ENCODE data around the gene DSC2. TPM values are rescaled to one million over a fixed set of nuclear protein-coding genes. Genes with fewer than 3 reads are reported as not detected.
"Not testable (repeated sequence)": the region's sequence is repeated elsewhere in the genome, so short reads cannot be mapped to it uniquely, and the experiment has no call there.

Gene DSC2
- polyA plus RNA-seq, 1 of the 3 experiments (the other 2 are of a cell fraction), result not detected

DNA sequence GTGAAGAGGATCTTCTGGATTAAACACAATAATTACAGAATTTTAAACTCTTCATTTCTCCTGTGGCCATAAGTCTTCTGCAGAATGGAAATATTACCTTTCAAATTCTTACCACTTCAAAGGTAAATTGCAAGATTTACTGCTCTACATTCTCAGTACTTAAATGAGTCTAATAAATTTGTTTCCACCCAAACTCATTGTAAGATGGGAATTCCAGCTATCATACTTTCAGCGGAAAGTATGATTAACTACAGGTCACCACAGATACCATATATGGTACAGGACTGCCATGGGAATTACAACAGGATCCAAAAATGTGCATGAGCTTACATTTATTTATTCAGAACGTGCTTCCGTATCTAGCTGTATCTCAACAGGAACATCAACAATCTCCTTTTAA, 62.8 kb downstream of the DSC2 start:
- Histone ChIP-seq H3K27ac (ENCODE audit: low read depth in 2 of 2, low read length in 1 of 2) (no peak overlapping the region), H3K79me2 (ENCODE audit: insufficient read depth) (no peaks in the 10 kb centered on the region)

DNA sequence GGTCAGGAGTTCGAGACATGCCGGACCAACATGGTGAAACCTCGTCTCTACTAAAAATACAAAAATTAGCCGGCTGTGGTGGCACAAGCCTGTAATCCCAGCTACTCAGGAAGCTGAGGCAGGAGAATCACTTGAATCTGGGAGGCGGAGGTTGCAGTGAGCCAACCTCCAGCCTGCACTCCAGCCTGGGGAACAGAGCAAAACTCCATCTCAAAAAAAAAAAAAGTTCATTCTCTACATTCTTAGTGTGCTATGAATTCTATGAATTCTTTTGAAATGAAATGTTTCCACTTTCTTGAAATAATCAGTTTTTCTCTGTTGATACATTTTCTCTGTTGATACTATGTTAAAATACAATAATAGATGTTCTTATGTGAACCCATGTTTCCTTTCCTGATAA, 64.5 kb downstream of the DSC2 start:
- H3K27ac ChIP-seq (ENCODE audit: low read depth in 2 of 2, low read length in 1 of 2); H4K20me1 ChIP-seq (ENCODE audit: insufficient read depth); H3K4me3 ChIP-seq (ENCODE audit: low read depth in 2 of 2, low read length in 1 of 2); POLR2A ChIA-PET; H2AFZ ChIP-seq (ENCODE audit: low read depth); H3K4me2 ChIP-seq; H3K9me3 ChIP-seq; H3K9ac ChIP-seq; H3K9me2 ChIP-seq; DNase-seq; H3K4me1 ChIP-seq (ENCODE audit: control insufficient read depth in 1 of 2, insufficient read depth in 2 of 2, low read depth in 1 of 2, low read length in 1 of 2); H3F3A ChIP-seq (replicated peaks; ENCODE audit: insufficient read depth); CTCF ChIA-PET; H3K36me3 ChIP-seq (replicated peaks in 1 of 2; ENCODE audit: control insufficient read depth in 1 of 2, insufficient read depth in 2 of 2, low read length in 1 of 2); H3K79me2 ChIP-seq (ENCODE audit: insufficient read depth): not testable (repeated sequence)
- WGBS (ENCODE audit: low lambda C conversion rate), result 33% methylated on average over 5 of the region's 5 CpGs
- peaks cover 23% of the 10 kb centered on the region for H3K27me3 ChIP-seq (ENCODE audit: insufficient read depth)

More for the DNA sequence above, 62.8 kb downstream of the DSC2 start:
- Histone ChIP-seq H3K9me3 (no peaks in the 10 kb centered on the region), H2AFZ (ENCODE audit: low read depth) (no peak overlapping the region), H3K4me3 (ENCODE audit: low read depth in 2 of 2, low read length in 1 of 2) (no peak overlapping the region), H3F3A (replicated peaks; ENCODE audit: insufficient read depth) (no peaks in the 10 kb centered on the region), H3K4me1 (ENCODE audit: control insufficient read depth in 1 of 2, insufficient read depth in 2 of 2, low read depth in 1 of 2, low read length in 1 of 2) (no peaks in the 10 kb centered on the region), H3K36me3 (replicated peaks in 1 of 2; ENCODE audit: control insufficient read depth in 1 of 2, insufficient read depth in 2 of 2, low read length in 1 of 2) (no peaks in the 10 kb centered on the region), H3K9me2 (no peaks in the 10 kb centered on the region), H3K9ac (no peak overlapping the region), H4K20me1 (ENCODE audit: insufficient read depth) (no peaks in the 10 kb centered on the region), H3K27me3 (ENCODE audit: insufficient read depth) (peaks cover 35% of the 10 kb centered on the region), H3K4me2 (no peak overlapping the region)
- no peak for TF ChIP-seq FOSL2 (IDR thresholded peaks at IDR 0.05; ENCODE audit: borderline replicate concordance, low read depth)
- TF ChIP-seq RCOR1 (IDR thresholded peaks at IDR 0.05; ENCODE audit: low read length), result no peak
- no peak for TF ChIP-seq CHD2 (IDR thresholded peaks at IDR 0.05; ENCODE audit: low read length, partially characterized antibody)
- no peak for TF ChIP-seq FOXM1 (IDR thresholded peaks at IDR 0.05; ENCODE audit: low read depth)
- TF ChIP-seq RFX5 (IDR thresholded peaks at IDR 0.05; ENCODE audit: low read length), result no peak
- TF ChIP-seq TCF12 (IDR thresholded peaks at IDR 0.05), result no peak
- TF ChIP-seq, protein P1, sequence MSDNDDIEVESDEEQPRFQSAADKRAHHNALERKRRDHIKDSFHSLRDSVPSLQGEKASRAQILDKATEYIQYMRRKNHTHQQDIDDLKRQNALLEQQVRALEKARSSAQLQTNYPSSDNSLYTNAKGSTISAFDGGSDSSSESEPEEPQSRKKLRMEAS (IDR thresholded peaks at IDR 0.05; ENCODE audit: low read depth), result no peak
- ChIA-PET POLR2A (no interaction called here), CTCF (no interaction called here)
- no peak for DNase-seq
- WGBS (ENCODE audit: low lambda C conversion rate), result 11% methylated on average over 3 of the region's 3 CpGs

DNA sequence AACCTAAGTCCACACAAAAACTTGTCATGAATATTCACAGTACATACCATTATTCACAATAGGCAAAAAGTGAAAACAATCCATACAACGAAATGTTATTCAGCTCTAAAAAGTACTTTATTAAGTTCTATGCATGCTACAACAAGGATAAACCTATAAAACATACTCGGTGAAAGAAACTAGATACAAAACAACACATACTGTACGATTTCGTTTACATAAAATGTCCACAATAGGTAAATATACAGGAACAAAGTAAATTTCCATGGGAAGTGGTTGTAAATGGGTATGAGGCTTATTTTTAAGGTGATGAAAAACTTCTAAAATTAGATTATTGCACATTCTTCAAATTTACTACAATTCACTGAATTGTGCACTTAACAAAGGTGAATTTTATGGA, 67.7 kb downstream of the DSC2 start:
- 10% methylated on average over 4 of the region's 4 CpGs for WGBS (ENCODE audit: low lambda C conversion rate)
- CTCF ChIA-PET, result no interaction called here
- TF ChIP-seq, protein P2, sequence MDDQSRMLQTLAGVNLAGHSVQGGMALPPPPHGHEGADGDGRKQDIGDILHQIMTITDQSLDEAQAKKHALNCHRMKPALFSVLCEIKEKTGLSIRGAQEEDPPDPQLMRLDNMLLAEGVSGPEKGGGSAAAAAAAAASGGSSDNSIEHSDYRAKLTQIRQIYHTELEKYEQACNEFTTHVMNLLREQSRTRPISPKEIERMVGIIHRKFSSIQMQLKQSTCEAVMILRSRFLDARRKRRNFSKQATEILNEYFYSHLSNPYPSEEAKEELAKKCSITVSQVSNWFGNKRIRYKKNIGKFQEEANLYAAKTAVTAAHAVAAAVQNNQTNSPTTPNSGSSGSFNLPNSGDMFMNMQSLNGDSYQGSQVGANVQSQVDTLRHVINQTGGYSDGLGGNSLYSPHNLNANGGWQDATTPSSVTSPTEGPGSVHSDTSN (IDR thresholded peaks at IDR 0.05), result no peak
- TF ChIP-seq FOXJ3 (CRISPR knock-in tag; IDR thresholded peaks at IDR 0.05) (no peak), FOXM1 (IDR thresholded peaks at IDR 0.05; ENCODE audit: low read depth) (no peak), ELF1 (IDR thresholded peaks at IDR 0.05) (no peak), RXRA (IDR thresholded peaks at IDR 0.05; ENCODE audit: borderline replicate concordance, low read depth) (no peak), RAD21 (IDR thresholded peaks at IDR 0.05; ENCODE audit: low read length) (no peak), SIN3A (IDR thresholded peaks at IDR 0.05; ENCODE audit: borderline replicate concordance, low read depth, low read length) (no peak), TCF12 (IDR thresholded peaks at IDR 0.05) (no peak), GATA2 (CRISPR knock-in tag; IDR thresholded peaks at IDR 0.05) (no peak)
- TF ChIP-seq, protein P3, sequence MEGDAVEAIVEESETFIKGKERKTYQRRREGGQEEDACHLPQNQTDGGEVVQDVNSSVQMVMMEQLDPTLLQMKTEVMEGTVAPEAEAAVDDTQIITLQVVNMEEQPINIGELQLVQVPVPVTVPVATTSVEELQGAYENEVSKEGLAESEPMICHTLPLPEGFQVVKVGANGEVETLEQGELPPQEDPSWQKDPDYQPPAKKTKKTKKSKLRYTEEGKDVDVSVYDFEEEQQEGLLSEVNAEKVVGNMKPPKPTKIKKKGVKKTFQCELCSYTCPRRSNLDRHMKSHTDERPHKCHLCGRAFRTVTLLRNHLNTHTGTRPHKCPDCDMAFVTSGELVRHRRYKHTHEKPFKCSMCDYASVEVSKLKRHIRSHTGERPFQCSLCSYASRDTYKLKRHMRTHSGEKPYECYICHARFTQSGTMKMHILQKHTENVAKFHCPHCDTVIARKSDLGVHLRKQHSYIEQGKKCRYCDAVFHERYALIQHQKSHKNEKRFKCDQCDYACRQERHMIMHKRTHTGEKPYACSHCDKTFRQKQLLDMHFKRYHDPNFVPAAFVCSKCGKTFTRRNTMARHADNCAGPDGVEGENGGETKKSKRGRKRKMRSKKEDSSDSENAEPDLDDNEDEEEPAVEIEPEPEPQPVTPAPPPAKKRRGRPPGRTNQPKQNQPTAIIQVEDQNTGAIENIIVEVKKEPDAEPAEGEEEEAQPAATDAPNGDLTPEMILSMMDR (IDR thresholded peaks at IDR 0.05), result no peak
- TF ChIP-seq, protein P4, sequence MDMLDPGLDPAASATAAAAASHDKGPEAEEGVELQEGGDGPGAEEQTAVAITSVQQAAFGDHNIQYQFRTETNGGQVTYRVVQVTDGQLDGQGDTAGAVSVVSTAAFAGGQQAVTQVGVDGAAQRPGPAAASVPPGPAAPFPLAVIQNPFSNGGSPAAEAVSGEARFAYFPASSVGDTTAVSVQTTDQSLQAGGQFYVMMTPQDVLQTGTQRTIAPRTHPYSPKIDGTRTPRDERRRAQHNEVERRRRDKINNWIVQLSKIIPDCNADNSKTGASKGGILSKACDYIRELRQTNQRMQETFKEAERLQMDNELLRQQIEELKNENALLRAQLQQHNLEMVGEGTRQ (IDR thresholded peaks at IDR 0.05; ENCODE audit: borderline replicate concordance, low read depth, low read length), result no peak
- TF ChIP-seq, protein P5, sequence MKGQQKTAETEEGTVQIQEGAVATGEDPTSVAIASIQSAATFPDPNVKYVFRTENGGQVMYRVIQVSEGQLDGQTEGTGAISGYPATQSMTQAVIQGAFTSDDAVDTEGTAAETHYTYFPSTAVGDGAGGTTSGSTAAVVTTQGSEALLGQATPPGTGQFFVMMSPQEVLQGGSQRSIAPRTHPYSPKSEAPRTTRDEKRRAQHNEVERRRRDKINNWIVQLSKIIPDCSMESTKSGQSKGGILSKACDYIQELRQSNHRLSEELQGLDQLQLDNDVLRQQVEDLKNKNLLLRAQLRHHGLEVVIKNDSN (IDR thresholded peaks at IDR 0.05; ENCODE audit: borderline replicate concordance, low read depth), result no peak
- TF ChIP-seq, protein P1 (IDR thresholded peaks at IDR 0.05; ENCODE audit: low read depth), result no peak

More for the DNA sequence above, 67.7 kb downstream of the DSC2 start:
- POLR2A ChIA-PET, result no interaction called here
- Histone ChIP-seq H3F3A (replicated peaks; ENCODE audit: insufficient read depth) (no peaks in the 10 kb centered on the region), H3K4me2 (no peak overlapping the region), H3K27ac (ENCODE audit: low read depth in 2 of 2, low read length in 1 of 2) (no peak overlapping the region), H3K36me3 (replicated peaks in 1 of 2; ENCODE audit: control insufficient read depth in 1 of 2, insufficient read depth in 2 of 2, low read length in 1 of 2) (no peaks in the 10 kb centered on the region), H3K9me2 (no peaks in the 10 kb centered on the region), H3K9ac (no peak overlapping the region), H2AFZ (ENCODE audit: low read depth) (no peak overlapping the region), H3K79me2 (ENCODE audit: insufficient read depth) (no peaks in the 10 kb centered on the region), H3K4me3 (ENCODE audit: low read depth in 2 of 2, low read length in 1 of 2) (no peak overlapping the region), H3K9me3 (no peaks in the 10 kb centered on the region), H4K20me1 (ENCODE audit: insufficient read depth) (no peaks in the 10 kb centered on the region), H3K4me1 (ENCODE audit: control insufficient read depth in 1 of 2, insufficient read depth in 2 of 2, low read depth in 1 of 2, low read length in 1 of 2) (no peaks in the 10 kb centered on the region), H3K27me3 (ENCODE audit: insufficient read depth) (no peaks in the 10 kb centered on the region; the same call in 1 of the 2 replicates)
- no peak for DNase-seq

Data from SK-N-SH (cell line).